ENCODE data around the gene ASB10. TPM values are rescaled to one million over a fixed set of nuclear protein-coding genes. Genes with fewer than 3 reads are reported as not detected.

The ASB10 gene
- polyA plus RNA-seq, 1 of the 3 experiments (the other 2 are of a cell fraction): not detected

DNA sequence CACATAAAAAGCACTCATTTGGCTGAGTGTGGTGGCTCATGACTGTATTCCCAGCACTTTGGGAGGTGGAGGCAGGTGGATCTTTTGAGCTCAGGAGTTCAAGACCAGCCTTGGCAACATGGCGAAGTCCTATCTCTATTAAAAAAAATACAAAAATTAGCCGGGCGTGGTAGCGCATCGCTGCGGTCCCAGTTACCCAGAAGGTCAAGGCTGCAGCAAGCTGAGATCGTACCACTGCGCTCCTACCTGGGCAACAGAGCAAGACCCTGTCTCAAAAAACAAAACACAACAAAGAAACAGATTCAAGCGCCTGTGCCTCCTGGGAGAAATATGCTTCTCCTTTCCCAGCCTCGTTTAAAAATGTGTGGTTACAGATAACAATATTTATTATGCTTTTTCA, 42.2 kb upstream of the ASB10 start (continued):
- TF ChIP-seq NFIC (IDR thresholded peaks at IDR 0.05; ENCODE audit: borderline replicate concordance): no peak
- TF ChIP-seq TCF12 (IDR thresholded peaks at IDR 0.05): no peak
- TF ChIP-seq GATA2 (CRISPR knock-in tag; IDR thresholded peaks at IDR 0.05): no peak
- TF ChIP-seq RXRA (IDR thresholded peaks at IDR 0.05; ENCODE audit: borderline replicate concordance, low read depth): no peak
- TF ChIP-seq, protein P1, sequence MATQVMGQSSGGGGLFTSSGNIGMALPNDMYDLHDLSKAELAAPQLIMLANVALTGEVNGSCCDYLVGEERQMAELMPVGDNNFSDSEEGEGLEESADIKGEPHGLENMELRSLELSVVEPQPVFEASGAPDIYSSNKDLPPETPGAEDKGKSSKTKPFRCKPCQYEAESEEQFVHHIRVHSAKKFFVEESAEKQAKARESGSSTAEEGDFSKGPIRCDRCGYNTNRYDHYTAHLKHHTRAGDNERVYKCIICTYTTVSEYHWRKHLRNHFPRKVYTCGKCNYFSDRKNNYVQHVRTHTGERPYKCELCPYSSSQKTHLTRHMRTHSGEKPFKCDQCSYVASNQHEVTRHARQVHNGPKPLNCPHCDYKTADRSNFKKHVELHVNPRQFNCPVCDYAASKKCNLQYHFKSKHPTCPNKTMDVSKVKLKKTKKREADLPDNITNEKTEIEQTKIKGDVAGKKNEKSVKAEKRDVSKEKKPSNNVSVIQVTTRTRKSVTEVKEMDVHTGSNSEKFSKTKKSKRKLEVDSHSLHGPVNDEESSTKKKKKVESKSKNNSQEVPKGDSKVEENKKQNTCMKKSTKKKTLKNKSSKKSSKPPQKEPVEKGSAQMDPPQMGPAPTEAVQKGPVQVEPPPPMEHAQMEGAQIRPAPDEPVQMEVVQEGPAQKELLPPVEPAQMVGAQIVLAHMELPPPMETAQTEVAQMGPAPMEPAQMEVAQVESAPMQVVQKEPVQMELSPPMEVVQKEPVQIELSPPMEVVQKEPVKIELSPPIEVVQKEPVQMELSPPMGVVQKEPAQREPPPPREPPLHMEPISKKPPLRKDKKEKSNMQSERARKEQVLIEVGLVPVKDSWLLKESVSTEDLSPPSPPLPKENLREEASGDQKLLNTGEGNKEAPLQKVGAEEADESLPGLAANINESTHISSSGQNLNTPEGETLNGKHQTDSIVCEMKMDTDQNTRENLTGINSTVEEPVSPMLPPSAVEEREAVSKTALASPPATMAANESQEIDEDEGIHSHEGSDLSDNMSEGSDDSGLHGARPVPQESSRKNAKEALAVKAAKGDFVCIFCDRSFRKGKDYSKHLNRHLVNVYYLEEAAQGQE (IDR thresholded peaks at IDR 0.05; ENCODE audit: low read depth, low read length): no peak

DNA sequence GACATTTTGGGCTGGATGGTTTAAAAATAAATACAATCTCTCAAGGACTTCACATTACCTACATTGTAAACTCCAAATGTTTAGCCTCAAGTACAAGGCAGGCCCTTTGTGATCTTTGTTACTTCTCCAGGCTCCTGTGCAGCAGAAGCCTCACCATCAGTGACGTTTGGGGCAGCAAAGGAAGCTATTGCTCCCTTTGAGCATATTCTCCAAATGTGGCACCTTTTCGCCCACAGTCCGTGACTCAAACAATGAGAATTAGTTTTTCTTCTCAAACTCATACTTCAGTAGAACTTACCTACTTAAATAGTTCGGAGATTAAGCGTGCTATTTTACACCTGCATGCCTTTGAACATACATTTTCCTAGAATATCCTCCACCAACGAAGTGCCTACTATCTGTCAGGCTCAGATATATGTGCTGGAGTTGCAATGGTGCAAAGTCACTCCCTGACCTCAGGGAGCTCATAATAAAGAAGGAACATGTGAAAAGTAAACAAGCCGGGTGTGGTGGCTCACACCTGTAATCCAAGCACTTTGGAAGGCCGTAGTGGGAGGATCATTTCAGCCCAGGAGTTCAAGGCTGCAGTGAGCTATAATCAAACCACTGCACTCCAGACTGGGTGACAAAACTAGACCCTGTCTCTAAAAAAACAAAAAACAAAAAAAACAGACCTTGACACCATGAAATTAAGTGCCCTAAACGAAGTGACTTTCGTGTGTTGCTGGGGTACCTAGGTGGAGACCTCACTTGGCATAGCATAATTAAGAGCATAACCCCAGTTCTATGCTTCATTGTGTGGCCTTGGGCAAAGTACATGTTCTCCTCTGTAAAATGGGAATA, 41.2 kb upstream of the ASB10 start:
- POLR2A ChIA-PET: interaction anchor here (1.0 to 2.0 kb wide), 4 partner anchors 16 to 200 kb away, joined by 3 to 20 read pairs (median 4); partner anchors contain the start of genes ABCB8 and TMUB1
- Histone ChIP-seq H3K9me2 (no peaks in the 10 kb centered on the region), H3K9me3 (no peaks in the 10 kb centered on the region), H3K79me2 (ENCODE audit: insufficient read depth) (peaks cover 40% of the 10 kb centered on the region), H3K4me1 (ENCODE audit: control insufficient read depth in 1 of 2, insufficient read depth in 2 of 2, low read depth in 1 of 2, low read length in 1 of 2) (peaks cover 10 to 29% of the 10 kb centered on the region in 2 experiments), H3K27ac (ENCODE audit: low read depth in 2 of 2, low read length in 1 of 2) (peak overlapping the region; percentile 80 to 96), H2AFZ (ENCODE audit: low read depth) (peak overlapping the region; percentile 86), H4K20me1 (ENCODE audit: insufficient read depth) (peaks cover 1% of the 10 kb centered on the region), H3K27me3 (ENCODE audit: insufficient read depth) (no peaks in the 10 kb centered on the region), H3K9ac (peak overlapping the region; percentile 81), H3K4me3 (ENCODE audit: low read depth in 2 of 2, low read length in 1 of 2) (peak overlapping the region; percentile 80 to 97), H3K4me2 (peak overlapping the region; percentile 79), H3F3A (replicated peaks; ENCODE audit: insufficient read depth) (peaks cover 9% of the 10 kb centered on the region), H3K36me3 (replicated peaks in 1 of 2; ENCODE audit: control insufficient read depth in 1 of 2, insufficient read depth in 2 of 2, low read length in 1 of 2) (peaks cover 25 to 27% of the 10 kb centered on the region in 2 experiments)
- no peak for DNase-seq
- 87% methylated on average over 10 of the region's 10 CpGs for WGBS (ENCODE audit: low lambda C conversion rate)
- CTCF ChIA-PET: interaction anchor here (1.0 to 4.9 kb wide), 4 partner anchors 11 to 77 kb away, joined by 3 to 46 read pairs (median 6); no protein-coding TSS in a partner anchor
- TF ChIP-seq FOSL2 (IDR thresholded peaks at IDR 0.05; ENCODE audit: borderline replicate concordance, low read depth) (no peak), EZH2phosphoT487 (IDR thresholded peaks at IDR 0.05; ENCODE audit: borderline replicate concordance, low read depth) (no peak), SMC3 (IDR thresholded peaks at IDR 0.05; ENCODE audit: low read depth, low read length) (no peak), SIN3A (IDR thresholded peaks at IDR 0.05; ENCODE audit: borderline replicate concordance, low read depth, low read length) (no peak), FOXJ3 (CRISPR knock-in tag; IDR thresholded peaks at IDR 0.05) (no peak), RFX5 (IDR thresholded peaks at IDR 0.05; ENCODE audit: low read length) (no peak), RAD21 (IDR thresholded peaks at IDR 0.05; ENCODE audit: low read length) (no peak), MXI1 (IDR thresholded peaks at IDR 0.05; ENCODE audit: low read depth, low read length) (no peak), ELF1 (IDR thresholded peaks at IDR 0.05) (no peak), NFIC (IDR thresholded peaks at IDR 0.05; ENCODE audit: borderline replicate concordance) (no peak), TCF12 (IDR thresholded peaks at IDR 0.05) (no peak), GABPA (IDR thresholded peaks at IDR 0.05; ENCODE audit: low read depth) (no peak), FOXM1 (IDR thresholded peaks at IDR 0.05; ENCODE audit: low read depth) (no peak)
- TF ChIP-seq, protein P2, sequence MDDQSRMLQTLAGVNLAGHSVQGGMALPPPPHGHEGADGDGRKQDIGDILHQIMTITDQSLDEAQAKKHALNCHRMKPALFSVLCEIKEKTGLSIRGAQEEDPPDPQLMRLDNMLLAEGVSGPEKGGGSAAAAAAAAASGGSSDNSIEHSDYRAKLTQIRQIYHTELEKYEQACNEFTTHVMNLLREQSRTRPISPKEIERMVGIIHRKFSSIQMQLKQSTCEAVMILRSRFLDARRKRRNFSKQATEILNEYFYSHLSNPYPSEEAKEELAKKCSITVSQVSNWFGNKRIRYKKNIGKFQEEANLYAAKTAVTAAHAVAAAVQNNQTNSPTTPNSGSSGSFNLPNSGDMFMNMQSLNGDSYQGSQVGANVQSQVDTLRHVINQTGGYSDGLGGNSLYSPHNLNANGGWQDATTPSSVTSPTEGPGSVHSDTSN (IDR thresholded peaks at IDR 0.05): no peak
